Measurements from ENCODE around the gene RAB43. TPM values are rescaled to one million over a fixed set of nuclear protein-coding genes. Genes with fewer than 3 reads are reported as not detected.

The RAB43 gene
- total RNA-seq, 1 donor from 2014 or later: 0.36 TPM

GRCh38 chr3:129106866-129107565 lies 14.6 kb downstream of the RAB43 start:
- Histone ChIP-seq H3K4me3 (no peak overlapping the region), H3K36me3 (no peaks in the 10 kb centered on the region), H3F3A (ENCODE audit: low read depth) (no peaks in the 10 kb centered on the region), H3K27me3 (no peaks in the 10 kb centered on the region), H3K4me1 (no peaks in the 10 kb centered on the region), H3K27ac (no peak overlapping the region), H3K4me2 (no peak overlapping the region), H3K9me3 (ENCODE audit: low read depth) (no peaks in the 10 kb centered on the region), H2AFZ (replicated peaks) (no peak overlapping the region), H4K20me1 (ENCODE audit: low read depth) (no peaks in the 10 kb centered on the region), H3K79me2 (ENCODE audit: low read depth) (no peaks in the 10 kb centered on the region), H3K9ac (peak overlapping the region; percentile 28)
- TF ChIP-seq EZH2phosphoT487 (IDR thresholded peaks at IDR 0.05) (no peak), EZH2 (IDR thresholded peaks at IDR 0.05) (no peak)
- TF ChIP-seq, protein P1, sequence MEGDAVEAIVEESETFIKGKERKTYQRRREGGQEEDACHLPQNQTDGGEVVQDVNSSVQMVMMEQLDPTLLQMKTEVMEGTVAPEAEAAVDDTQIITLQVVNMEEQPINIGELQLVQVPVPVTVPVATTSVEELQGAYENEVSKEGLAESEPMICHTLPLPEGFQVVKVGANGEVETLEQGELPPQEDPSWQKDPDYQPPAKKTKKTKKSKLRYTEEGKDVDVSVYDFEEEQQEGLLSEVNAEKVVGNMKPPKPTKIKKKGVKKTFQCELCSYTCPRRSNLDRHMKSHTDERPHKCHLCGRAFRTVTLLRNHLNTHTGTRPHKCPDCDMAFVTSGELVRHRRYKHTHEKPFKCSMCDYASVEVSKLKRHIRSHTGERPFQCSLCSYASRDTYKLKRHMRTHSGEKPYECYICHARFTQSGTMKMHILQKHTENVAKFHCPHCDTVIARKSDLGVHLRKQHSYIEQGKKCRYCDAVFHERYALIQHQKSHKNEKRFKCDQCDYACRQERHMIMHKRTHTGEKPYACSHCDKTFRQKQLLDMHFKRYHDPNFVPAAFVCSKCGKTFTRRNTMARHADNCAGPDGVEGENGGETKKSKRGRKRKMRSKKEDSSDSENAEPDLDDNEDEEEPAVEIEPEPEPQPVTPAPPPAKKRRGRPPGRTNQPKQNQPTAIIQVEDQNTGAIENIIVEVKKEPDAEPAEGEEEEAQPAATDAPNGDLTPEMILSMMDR (IDR thresholded peaks at IDR 0.05): no peak
- Mint-ChIP-seq H3K27me3 (ENCODE audit: insufficient read depth, low read depth) (peaks cover 2% of the 10 kb centered on the region), H3K36me3 (no peaks in the 10 kb centered on the region), H3K9me3 (no peaks in the 10 kb centered on the region), H3K4me3 (no peak overlapping the region), H3K27ac (no peak overlapping the region), H3K4me1 (peaks cover 7% of the 10 kb centered on the region)
- DNase-seq (ENCODE audit: low spot score): no peak

DNA sequence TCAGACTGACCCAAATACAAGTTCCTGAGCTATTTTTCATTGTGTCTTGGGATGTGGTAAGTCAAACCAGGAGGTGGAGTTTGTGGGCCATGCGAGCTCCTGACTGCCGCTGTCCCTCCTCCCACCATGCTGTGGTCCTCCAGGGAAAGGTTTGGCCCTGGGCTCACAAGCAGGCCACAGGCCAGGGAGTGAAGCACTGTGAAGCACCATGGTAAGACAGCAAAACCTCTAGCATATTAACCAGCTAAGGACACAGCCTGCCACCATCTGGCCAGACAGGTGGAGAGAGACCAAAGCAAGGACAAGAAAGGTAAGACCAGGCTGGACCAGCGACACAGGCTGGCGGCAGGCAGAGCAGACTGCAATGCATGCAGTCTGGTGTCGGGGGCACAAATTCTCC lies 15.3 kb downstream of the RAB43 start:
- H3K4me1 ChIP-seq: no peaks in the 10 kb centered on the region
- H3K4me3 Mint-ChIP-seq: no peak overlapping the region
- no peak overlapping the region for H3K9ac ChIP-seq
- H3K4me1 Mint-ChIP-seq: peaks cover 7% of the 10 kb centered on the region
- H3K27ac ChIP-seq: no peak overlapping the region
- no peak overlapping the region for H3K4me3 ChIP-seq
- peak; percentile 28 for DNase-seq (ENCODE audit: low spot score)
- no peak overlapping the region for H2AFZ ChIP-seq (replicated peaks)
- H3K36me3 Mint-ChIP-seq: no peaks in the 10 kb centered on the region
- no peak for TF ChIP-seq EZH2phosphoT487 (IDR thresholded peaks at IDR 0.05)
- TF ChIP-seq EZH2 (IDR thresholded peaks at IDR 0.05): no peak
- TF ChIP-seq, protein P1 (IDR thresholded peaks at IDR 0.05): peak; percentile 13
- H3K4me2 ChIP-seq: no peak overlapping the region
- peaks cover 2% of the 10 kb centered on the region for H3K27me3 Mint-ChIP-seq (ENCODE audit: insufficient read depth, low read depth)
- no peak overlapping the region for H3K27ac Mint-ChIP-seq
- H3K9me3 Mint-ChIP-seq: no peaks in the 10 kb centered on the region
- H3K9me3 ChIP-seq (ENCODE audit: low read depth): no peaks in the 10 kb centered on the region
- no peaks in the 10 kb centered on the region for H3K36me3 ChIP-seq
- no peaks in the 10 kb centered on the region for H3K79me2 ChIP-seq (ENCODE audit: low read depth)
- H4K20me1 ChIP-seq (ENCODE audit: low read depth): no peaks in the 10 kb centered on the region
- H3K27me3 ChIP-seq: no peaks in the 10 kb centered on the region
- no peaks in the 10 kb centered on the region for H3F3A ChIP-seq (ENCODE audit: low read depth)

- H3K27me3 Mint-ChIP-seq (ENCODE audit: insufficient read depth, low read depth): peaks cover 2% of the 10 kb centered on the region
- H3K4me1 ChIP-seq: no peaks in the 10 kb centered on the region
- TF ChIP-seq EZH2phosphoT487 (IDR thresholded peaks at IDR 0.05) (no peak), EZH2 (IDR thresholded peaks at IDR 0.05) (no peak)
- TF ChIP-seq, protein P1 (IDR thresholded peaks at IDR 0.05): no peak
- no peaks in the 10 kb centered on the region for H4K20me1 ChIP-seq (ENCODE audit: low read depth)
- no peak overlapping the region for H3K4me3 ChIP-seq
- no peaks in the 10 kb centered on the region for H3K36me3 Mint-ChIP-seq
- no peaks in the 10 kb centered on the region for H3K27me3 ChIP-seq
- no peaks in the 10 kb centered on the region for H3K79me2 ChIP-seq (ENCODE audit: low read depth)
- H3K9ac ChIP-seq: no peak overlapping the region
- H3K9me3 Mint-ChIP-seq: no peaks in the 10 kb centered on the region
- peaks cover 7% of the 10 kb centered on the region for H3K4me1 Mint-ChIP-seq
- no peak overlapping the region for H3K27ac ChIP-seq
- no peak overlapping the region for H2AFZ ChIP-seq (replicated peaks)
- no peak overlapping the region for H3K4me3 Mint-ChIP-seq
- H3K36me3 ChIP-seq: no peaks in the 10 kb centered on the region
- no peaks in the 10 kb centered on the region for H3F3A ChIP-seq (ENCODE audit: low read depth)
- no peak for DNase-seq (ENCODE audit: low spot score)
- H3K9me3 ChIP-seq (ENCODE audit: low read depth): no peaks in the 10 kb centered on the region
- no peak overlapping the region for H3K4me2 ChIP-seq
- H3K27ac Mint-ChIP-seq: no peak overlapping the region
Observed at GRCh38 chr3:129105862-129106261, 15.7 kb downstream of the RAB43 start.
